ENCODE measurements around the gene MRO.

- TF ChIP-seq CTCF (IDR thresholded peaks at IDR 0.05) (no peak), POLR2AphosphoS5 (IDR thresholded peaks at IDR 0.05; ENCODE audit: insufficient read depth in 1 of 2, low read depth in 1 of 2) (no peak)
These were observed 42.6 kb upstream of the MRO start for GRCh38 chr18:50862401-50862800.
